GM18499 (cell line): Measurements from ENCODE around the gene PIH1D1.

Experiments
- ATAC-seq: cut with Tn5 transposase; IDR thresholded peaks from one replicate; pipeline ENCODE4 v1.9.1; 2021; ENCODE audit warnings: moderate number of reproducible peaks; ENCODE audit not compliant: insufficient read depth, unreplicated experiment

PIH1D1 gene

DNA sequence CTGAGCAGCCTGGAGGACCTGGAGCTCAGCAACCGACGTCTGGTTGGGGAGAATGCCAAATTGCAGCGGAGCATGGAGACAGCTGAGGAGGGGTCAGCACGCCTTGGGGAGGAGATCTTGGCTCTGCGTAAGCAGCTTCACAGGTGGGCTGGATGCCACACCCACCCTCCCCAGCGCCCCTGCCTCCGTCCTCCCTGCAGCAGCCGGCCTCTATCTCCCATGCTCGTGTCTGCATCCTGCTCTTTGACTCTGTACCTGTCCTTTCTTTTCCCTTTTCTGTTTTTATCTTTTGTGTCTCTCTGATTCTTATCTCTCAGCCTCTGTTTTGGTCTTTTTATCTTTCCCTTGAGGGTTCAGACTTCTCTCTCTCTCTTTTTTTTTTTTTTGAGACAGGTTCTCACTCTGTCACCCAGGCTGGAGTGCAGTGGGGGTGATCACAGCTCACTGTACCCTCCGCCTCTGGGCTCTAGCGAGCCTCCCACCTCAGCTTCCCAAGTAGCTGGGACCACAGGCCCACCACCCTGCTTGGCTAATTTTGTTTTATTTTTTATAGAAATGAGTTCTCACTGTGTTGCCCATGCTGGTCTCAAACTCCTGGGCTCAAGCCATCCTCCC lies 53.5 kb downstream of the PIH1D1 start:
- ATAC-seq: no peak

DNA sequence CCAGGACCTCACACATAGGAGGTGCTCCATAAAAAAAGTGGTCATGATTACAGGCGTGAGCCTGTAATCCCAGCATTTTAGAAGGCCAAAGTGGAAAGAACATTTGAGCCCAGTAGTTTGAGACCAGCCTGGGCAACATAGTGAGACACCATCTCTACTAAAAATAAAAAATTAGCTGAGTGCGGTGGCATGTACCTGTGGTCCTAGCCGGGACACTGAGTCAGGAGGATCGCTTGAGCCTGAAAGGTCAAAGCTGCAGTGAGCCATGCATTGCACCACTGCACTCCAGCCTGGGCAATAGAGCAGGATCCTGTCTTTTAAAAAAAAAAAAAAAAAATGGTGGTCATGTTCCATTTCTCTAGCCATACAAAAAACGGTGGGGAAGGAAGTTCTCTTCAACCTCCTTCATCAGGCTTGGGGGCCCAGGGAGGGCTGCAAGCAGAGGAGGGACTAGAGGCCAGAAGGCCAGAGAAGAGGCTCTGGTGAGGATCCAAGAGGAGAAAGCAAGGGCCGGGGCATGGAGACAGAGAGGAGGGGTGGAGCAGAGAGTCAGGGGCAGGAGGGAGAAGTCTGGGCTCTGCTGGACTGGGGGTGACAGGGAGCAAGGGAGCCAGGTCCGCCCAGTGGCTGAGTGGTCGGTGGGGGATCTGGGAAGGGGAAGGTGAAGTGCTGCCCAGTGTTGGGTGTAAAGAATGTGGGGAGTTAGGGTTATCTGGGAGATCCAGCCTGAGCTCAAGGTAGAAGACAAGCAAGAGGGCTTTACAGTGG lies 54.7 kb downstream of the PIH1D1 start:
- ATAC-seq: no peak
